Vein endothelial cell (primary cell): Measurements from ENCODE around the gene GMPR. TPM values are rescaled to one million over a fixed set of nuclear protein-coding genes. Genes with fewer than 3 reads are reported as not detected.

Experiments
- small RNA-seq: library from RNA; depleted of rRNA; stranded (forward); fragments of <200 nt; gene quantifications from one replicate; pipeline ENCODE3, GENCODE V24; 2012
- total RNA-seq: library from RNA; depleted of rRNA; stranded (reverse); fragments of >200 nt; gene quantifications from 2 replicates; pipeline ENCODE4 v1.2.3, GENCODE V29; 2012

GMPR gene
- total RNA-seq = 16.6 and 17.6 TPM in 2 replicates

GRCh38 chr6:16238057-16238962 is at the start of gene GMPR:
TSS of gene GMPR (plus strand) at chr6:16238587. CDS start at chr6:16238694, 107 bp downstream.

Small RNA genes lying within 50 kb of the gene (small RNA-seq; reads per million reads assigned to genes)
- gene RF00019 = not detected
- gene RNU6-1114P = not detected

Other genes starting within 250 kb of the GMPR start
- gene MYLIP, start 109.5 kb upstream of the GMPR start, total RNA-seq = 17.5 and 19.3 TPM in 2 replicates